ENCODE measurements around the gene ADAMTS14. TPM values are rescaled to one million over a fixed set of nuclear protein-coding genes. Genes with fewer than 3 reads are reported as not detected.

ADAMTS14 gene
- total RNA-seq, 1 donor from 2014 or later, result 1.1 TPM

GRCh38 chr10:70668454-70668970 lies 3.8 kb upstream of the ADAMTS14 start:
- peaks cover 14% of the 10 kb centered on the region for H3K4me1 Mint-ChIP-seq (ENCODE audit: unreplicated experiment)
- no peak for DNase-seq (ENCODE audit: low spot score)
- TF ChIP-seq, protein P1, sequence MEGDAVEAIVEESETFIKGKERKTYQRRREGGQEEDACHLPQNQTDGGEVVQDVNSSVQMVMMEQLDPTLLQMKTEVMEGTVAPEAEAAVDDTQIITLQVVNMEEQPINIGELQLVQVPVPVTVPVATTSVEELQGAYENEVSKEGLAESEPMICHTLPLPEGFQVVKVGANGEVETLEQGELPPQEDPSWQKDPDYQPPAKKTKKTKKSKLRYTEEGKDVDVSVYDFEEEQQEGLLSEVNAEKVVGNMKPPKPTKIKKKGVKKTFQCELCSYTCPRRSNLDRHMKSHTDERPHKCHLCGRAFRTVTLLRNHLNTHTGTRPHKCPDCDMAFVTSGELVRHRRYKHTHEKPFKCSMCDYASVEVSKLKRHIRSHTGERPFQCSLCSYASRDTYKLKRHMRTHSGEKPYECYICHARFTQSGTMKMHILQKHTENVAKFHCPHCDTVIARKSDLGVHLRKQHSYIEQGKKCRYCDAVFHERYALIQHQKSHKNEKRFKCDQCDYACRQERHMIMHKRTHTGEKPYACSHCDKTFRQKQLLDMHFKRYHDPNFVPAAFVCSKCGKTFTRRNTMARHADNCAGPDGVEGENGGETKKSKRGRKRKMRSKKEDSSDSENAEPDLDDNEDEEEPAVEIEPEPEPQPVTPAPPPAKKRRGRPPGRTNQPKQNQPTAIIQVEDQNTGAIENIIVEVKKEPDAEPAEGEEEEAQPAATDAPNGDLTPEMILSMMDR (IDR thresholded peaks at IDR 0.05; ENCODE audit: unreplicated experiment), result no peak
- H3K4me3 Mint-ChIP-seq (ENCODE audit: unreplicated experiment), result no peak overlapping the region
- peaks cover 13% of the 10 kb centered on the region for H3K27me3 Mint-ChIP-seq (ENCODE audit: unreplicated experiment)
- no peak overlapping the region for H3K27ac Mint-ChIP-seq (ENCODE audit: unreplicated experiment)
- H3K9me3 Mint-ChIP-seq (ENCODE audit: unreplicated experiment), result peaks cover 7% of the 10 kb centered on the region
- H3K36me3 Mint-ChIP-seq (ENCODE audit: low read depth, unreplicated experiment), result peaks cover 4% of the 10 kb centered on the region

DNA sequence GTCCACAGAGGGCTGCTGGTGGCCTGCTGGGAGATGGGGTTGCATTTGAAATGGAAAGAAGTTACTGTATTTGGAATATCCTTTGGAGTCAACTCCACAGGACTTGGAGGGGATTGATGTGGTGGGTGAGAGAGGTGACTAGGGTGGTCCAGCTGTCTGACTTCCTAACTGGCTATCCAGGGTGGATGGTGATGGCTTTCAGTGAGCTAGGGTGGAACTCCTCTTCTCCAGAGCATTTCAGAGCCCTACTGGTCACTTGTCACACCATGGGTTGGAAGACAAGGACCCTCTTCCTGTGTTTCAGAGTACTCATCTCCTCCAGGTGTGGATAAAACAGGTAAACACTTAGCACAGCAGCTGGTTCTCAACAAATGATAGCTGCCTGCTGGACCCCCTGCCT lies 3.3 kb upstream of the ADAMTS14 start:
- Mint-ChIP-seq H3K4me3 (ENCODE audit: unreplicated experiment) (no peak overlapping the region), H3K9me3 (ENCODE audit: unreplicated experiment) (peaks cover 7% of the 10 kb centered on the region), H3K27ac (ENCODE audit: unreplicated experiment) (no peak overlapping the region), H3K27me3 (ENCODE audit: unreplicated experiment) (peaks cover 13% of the 10 kb centered on the region), H3K36me3 (ENCODE audit: low read depth, unreplicated experiment) (peaks cover 4% of the 10 kb centered on the region), H3K4me1 (ENCODE audit: unreplicated experiment) (peaks cover 14% of the 10 kb centered on the region)
- TF ChIP-seq, protein P1 (IDR thresholded peaks at IDR 0.05; ENCODE audit: unreplicated experiment), result no peak
- no peak for DNase-seq (ENCODE audit: low spot score)

- peaks cover 7% of the 10 kb centered on the region for H3K9me3 Mint-ChIP-seq (ENCODE audit: unreplicated experiment)
- H3K4me1 Mint-ChIP-seq (ENCODE audit: unreplicated experiment), result peaks cover 9% of the 10 kb centered on the region
- peaks cover 13% of the 10 kb centered on the region for H3K27me3 Mint-ChIP-seq (ENCODE audit: unreplicated experiment)
- peaks cover 4% of the 10 kb centered on the region for H3K36me3 Mint-ChIP-seq (ENCODE audit: low read depth, unreplicated experiment)
- no peak overlapping the region for H3K27ac Mint-ChIP-seq (ENCODE audit: unreplicated experiment)
- no peak for DNase-seq (ENCODE audit: low spot score)
- no peak overlapping the region for H3K4me3 Mint-ChIP-seq (ENCODE audit: unreplicated experiment)
- TF ChIP-seq, protein P1 (IDR thresholded peaks at IDR 0.05; ENCODE audit: unreplicated experiment), result no peak
These were observed 2.5 kb upstream of the ADAMTS14 start for GRCh38 chr10:70669732-70670317.

DNA sequence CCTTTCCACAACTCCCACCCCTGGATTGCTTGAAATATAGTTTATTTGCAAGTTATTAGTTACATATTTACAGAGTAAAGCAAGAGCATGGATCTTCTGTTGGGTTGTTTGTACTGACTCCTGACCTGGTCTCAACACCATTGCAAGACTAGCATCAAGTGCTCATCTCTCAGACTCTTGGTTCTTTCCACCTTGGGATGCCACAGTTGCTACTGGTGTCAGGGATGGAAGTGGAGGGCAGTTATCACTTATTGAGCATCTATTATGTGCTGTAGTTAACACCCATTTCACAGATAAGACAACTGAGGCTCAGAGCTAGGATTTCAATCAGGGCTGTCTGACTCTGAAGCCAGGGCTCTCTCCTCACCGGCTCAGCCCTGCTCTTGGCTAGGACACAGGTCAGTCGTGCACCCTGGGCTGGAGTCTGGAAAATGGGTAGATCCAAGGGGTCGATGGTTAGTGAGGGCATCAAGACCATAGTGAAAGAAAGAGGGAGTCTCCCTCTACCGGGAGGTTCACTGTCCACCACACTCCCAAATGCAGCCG lies 614 bp upstream of the ADAMTS14 start:
- H3K4me3 Mint-ChIP-seq (ENCODE audit: unreplicated experiment), result peak overlapping the region; percentile 83
- H3K9me3 Mint-ChIP-seq (ENCODE audit: unreplicated experiment), result peaks cover 7% of the 10 kb centered on the region
- DNase-seq (ENCODE audit: low spot score), result no peak
- peaks cover 15% of the 10 kb centered on the region for H3K27me3 Mint-ChIP-seq (ENCODE audit: unreplicated experiment)
- TF ChIP-seq, protein P1 (IDR thresholded peaks at IDR 0.05; ENCODE audit: unreplicated experiment), result no peak
- peaks cover 4% of the 10 kb centered on the region for H3K36me3 Mint-ChIP-seq (ENCODE audit: low read depth, unreplicated experiment)
- H3K27ac Mint-ChIP-seq (ENCODE audit: unreplicated experiment), result no peak overlapping the region
- peaks cover 18% of the 10 kb centered on the region for H3K4me1 Mint-ChIP-seq (ENCODE audit: unreplicated experiment)
